ENCODE data around the gene KRTAP10-11.
"Not testable (repeated sequence)": the region's sequence is repeated elsewhere in the genome, so short reads cannot be mapped to it uniquely, and the experiment has no call there.

KRTAP10-11 gene

GRCh38 chr21:44603911-44604310, 42.3 kb upstream of the KRTAP10-11 start:
- no peak overlapping the region for H2BK5ac ChIP-seq (ENCODE audit: low read depth, low read length, poor library complexity)
- H3K23ac ChIP-seq (ENCODE audit: low read length), result no peak overlapping the region
- H2AFZ ChIP-seq (ENCODE audit: insufficient read depth, low read length, poor library complexity), result no peak overlapping the region
- H2AK5ac ChIP-seq (ENCODE audit: low read length), result no peak overlapping the region
- H4K91ac ChIP-seq (ENCODE audit: low read depth, low read length), result no peak overlapping the region
- no peak overlapping the region for H4K8ac ChIP-seq (ENCODE audit: low read depth, low read length)
- no peak overlapping the region for H3K9ac ChIP-seq (ENCODE audit: low read length)
- H3K79me1 ChIP-seq (ENCODE audit: low read length), result no peaks in the 10 kb centered on the region
- no peak overlapping the region for H3K4me2 ChIP-seq (ENCODE audit: low read length)
- no peak overlapping the region for H3K4me3 ChIP-seq (ENCODE audit: low read depth, low read length)
- H3K27me3 ChIP-seq (ENCODE audit: insufficient read depth, low read length), result no peaks in the 10 kb centered on the region
- H3K18ac ChIP-seq (ENCODE audit: low read length), result no peak overlapping the region
- no CpG with 5 or more reads among the region's 8 CpGs for WGBS (ENCODE audit: extremely low coverage, insufficient coverage, insufficient read length)
- H3K4me1 ChIP-seq (ENCODE audit: control insufficient read depth in 1 of 2, insufficient read depth in 2 of 2, low read length in 2 of 2), result no peaks in the 10 kb centered on the region
- H3K4ac ChIP-seq (ENCODE audit: low read depth, low read length), result no peak overlapping the region
- H3K14ac ChIP-seq (ENCODE audit: low read length), result no peak overlapping the region
- no peak overlapping the region for H4K12ac ChIP-seq (ENCODE audit: low read depth, low read length)
- peaks cover 7% of the 10 kb centered on the region for H3K9me3 ChIP-seq (ENCODE audit: insufficient read depth, low read depth, low read length)
- no peak overlapping the region for H3K27ac ChIP-seq (ENCODE audit: low read depth, low read length)
- H3K36me3 ChIP-seq (ENCODE audit: control insufficient read depth in 1 of 2, insufficient read depth in 2 of 2, low read length in 2 of 2), result no peaks in the 10 kb centered on the region
- no peaks in the 10 kb centered on the region for H3K79me2 ChIP-seq (ENCODE audit: control insufficient read depth, insufficient read depth, low read length, poor library complexity)
- H2BK120ac ChIP-seq (ENCODE audit: insufficient read depth, low read length, poor library complexity), result no peak overlapping the region
- H2BK12ac ChIP-seq (ENCODE audit: low read length), result no peak overlapping the region
- no peak for DNase-seq

GRCh38 chr21:44606495-44606894, 39.7 kb upstream of the KRTAP10-11 start:
- no peak overlapping the region for H3K27ac ChIP-seq (ENCODE audit: low read depth, low read length)

DNA sequence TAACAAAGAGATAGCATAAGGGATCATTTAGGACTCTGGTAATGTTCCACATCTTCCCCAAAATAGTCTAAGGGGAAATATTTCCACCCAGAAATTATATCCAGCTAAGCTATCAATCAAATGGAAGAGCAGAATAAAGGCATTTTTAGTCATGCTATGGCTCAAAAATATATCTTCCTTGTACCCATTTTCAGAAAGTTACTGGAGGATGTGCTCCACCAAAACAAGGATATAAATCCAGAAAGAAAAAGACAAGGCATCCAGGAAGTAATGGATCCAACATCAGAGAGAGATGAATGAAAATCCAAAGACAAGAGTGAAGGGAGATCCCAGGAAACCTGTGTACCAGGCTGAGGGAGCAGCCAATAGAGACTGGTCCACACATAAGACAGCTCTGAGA, 37.0 kb upstream of the KRTAP10-11 start:
- no peak overlapping the region for H4K8ac ChIP-seq (ENCODE audit: low read depth, low read length)
- H3K4me3 ChIP-seq (ENCODE audit: low read depth, low read length), result no peak overlapping the region
- no peak overlapping the region for H3K9ac ChIP-seq (ENCODE audit: low read length)
- no peak overlapping the region for H4K12ac ChIP-seq (ENCODE audit: low read depth, low read length)
- H3K4ac ChIP-seq (ENCODE audit: low read depth, low read length), result no peak overlapping the region
- H3K27ac ChIP-seq (ENCODE audit: low read depth, low read length), result no peak overlapping the region
- H3K23ac ChIP-seq (ENCODE audit: low read length), result no peak overlapping the region
- no peaks in the 10 kb centered on the region for H3K4me1 ChIP-seq (ENCODE audit: control insufficient read depth in 1 of 2, insufficient read depth in 2 of 2, low read length in 2 of 2)
- DNase-seq, result no peak
- peaks cover 17% of the 10 kb centered on the region for H3K9me3 ChIP-seq (ENCODE audit: insufficient read depth, low read depth, low read length)
- no peak overlapping the region for H2AFZ ChIP-seq (ENCODE audit: insufficient read depth, low read length, poor library complexity)
- H3K27me3 ChIP-seq (ENCODE audit: insufficient read depth, low read length), result no peaks in the 10 kb centered on the region
- no peak overlapping the region for H2BK5ac ChIP-seq (ENCODE audit: low read depth, low read length, poor library complexity)
- no peak overlapping the region for H3K14ac ChIP-seq (ENCODE audit: low read length)
- H3K79me2 ChIP-seq (ENCODE audit: control insufficient read depth, insufficient read depth, low read length, poor library complexity), result no peaks in the 10 kb centered on the region
- H3K4me2 ChIP-seq (ENCODE audit: low read length), result no peak overlapping the region
- H3K18ac ChIP-seq (ENCODE audit: low read length), result no peak overlapping the region
- no peak overlapping the region for H2AK5ac ChIP-seq (ENCODE audit: low read length)
- no peaks in the 10 kb centered on the region for H3K36me3 ChIP-seq (ENCODE audit: control insufficient read depth in 1 of 2, insufficient read depth in 2 of 2, low read length in 2 of 2)
- no peaks in the 10 kb centered on the region for H3K79me1 ChIP-seq (ENCODE audit: low read length)
- no peak overlapping the region for H2BK12ac ChIP-seq (ENCODE audit: low read length)
- H4K91ac ChIP-seq (ENCODE audit: low read depth, low read length), result no peak overlapping the region
- no peak overlapping the region for H2BK120ac ChIP-seq (ENCODE audit: insufficient read depth, low read length, poor library complexity)

More at GRCh38 chr21:44606495-44606894, 39.7 kb upstream of the KRTAP10-11 start:
- H3K4me1 ChIP-seq (ENCODE audit: control insufficient read depth in 1 of 2, insufficient read depth in 2 of 2, low read length in 2 of 2), result no peaks in the 10 kb centered on the region
- H3K14ac ChIP-seq (ENCODE audit: low read length), result no peak overlapping the region
- H3K9me3 ChIP-seq (ENCODE audit: insufficient read depth, low read depth, low read length), result peaks cover 9% of the 10 kb centered on the region
- H2AK5ac ChIP-seq (ENCODE audit: low read length), result no peak overlapping the region
- H2BK12ac ChIP-seq (ENCODE audit: low read length), result no peak overlapping the region
- H3K4me2 ChIP-seq (ENCODE audit: low read length), result no peak overlapping the region
- H2BK120ac ChIP-seq (ENCODE audit: insufficient read depth, low read length, poor library complexity), result no peak overlapping the region
- H3K23ac ChIP-seq (ENCODE audit: low read length), result no peak overlapping the region
- no peak overlapping the region for H4K8ac ChIP-seq (ENCODE audit: low read depth, low read length)
- H2BK5ac ChIP-seq (ENCODE audit: low read depth, low read length, poor library complexity), result no peak overlapping the region
- no CpG with 5 or more reads among the region's 4 CpGs for WGBS (ENCODE audit: extremely low coverage, insufficient coverage, insufficient read length)
- H3K4me3 ChIP-seq (ENCODE audit: low read depth, low read length), result no peak overlapping the region
- H3K9ac ChIP-seq (ENCODE audit: low read length), result no peak overlapping the region
- no peaks in the 10 kb centered on the region for H3K79me2 ChIP-seq (ENCODE audit: control insufficient read depth, insufficient read depth, low read length, poor library complexity)
- H3K79me1 ChIP-seq (ENCODE audit: low read length), result no peaks in the 10 kb centered on the region
- H4K91ac ChIP-seq (ENCODE audit: low read depth, low read length), result no peak overlapping the region
- H4K12ac ChIP-seq (ENCODE audit: low read depth, low read length), result no peak overlapping the region
- H3K36me3 ChIP-seq (ENCODE audit: control insufficient read depth in 1 of 2, insufficient read depth in 2 of 2, low read length in 2 of 2), result no peaks in the 10 kb centered on the region
- no peak overlapping the region for H3K18ac ChIP-seq (ENCODE audit: low read length)
- no peaks in the 10 kb centered on the region for H3K27me3 ChIP-seq (ENCODE audit: insufficient read depth, low read length)
- no peak overlapping the region for H2AFZ ChIP-seq (ENCODE audit: insufficient read depth, low read length, poor library complexity)
- H3K4ac ChIP-seq (ENCODE audit: low read depth, low read length), result no peak overlapping the region
- DNase-seq, result no peak

GRCh38 chr21:44610157-44610843, 35.9 kb upstream of the KRTAP10-11 start:
- WGBS (ENCODE audit: extremely low coverage, insufficient coverage, insufficient read length), result no CpG with 5 or more reads among the region's 7 CpGs
- DNase-seq; H4K91ac ChIP-seq (ENCODE audit: low read depth, low read length); H2BK120ac ChIP-seq (ENCODE audit: insufficient read depth, low read length, poor library complexity); H3K4ac ChIP-seq (ENCODE audit: low read depth, low read length); H3K27me3 ChIP-seq (ENCODE audit: insufficient read depth, low read length); H3K9ac ChIP-seq (ENCODE audit: low read length); H3K36me3 ChIP-seq (ENCODE audit: control insufficient read depth in 1 of 2, insufficient read depth in 2 of 2, low read length in 2 of 2); H3K79me2 ChIP-seq (ENCODE audit: control insufficient read depth, insufficient read depth, low read length, poor library complexity); H3K14ac ChIP-seq (ENCODE audit: low read length); H2AFZ ChIP-seq (ENCODE audit: insufficient read depth, low read length, poor library complexity); H3K4me3 ChIP-seq (ENCODE audit: low read depth, low read length); H3K27ac ChIP-seq (ENCODE audit: low read depth, low read length); H3K4me1 ChIP-seq (ENCODE audit: control insufficient read depth in 1 of 2, insufficient read depth in 2 of 2, low read length in 2 of 2); H3K23ac ChIP-seq (ENCODE audit: low read length); H3K18ac ChIP-seq (ENCODE audit: low read length); H2AK5ac ChIP-seq (ENCODE audit: low read length); H3K4me2 ChIP-seq (ENCODE audit: low read length); H2BK5ac ChIP-seq (ENCODE audit: low read depth, low read length, poor library complexity); H4K12ac ChIP-seq (ENCODE audit: low read depth, low read length); H3K79me1 ChIP-seq (ENCODE audit: low read length); H2BK12ac ChIP-seq (ENCODE audit: low read length); H4K8ac ChIP-seq (ENCODE audit: low read depth, low read length): not testable (repeated sequence)
- peaks cover 20% of the 10 kb centered on the region for H3K9me3 ChIP-seq (ENCODE audit: insufficient read depth, low read depth, low read length)

Measured in trophoblast cell (in vitro differentiated cells and primary cell).